ENCODE data around the gene RDH12. TPM values are rescaled to one million over a fixed set of nuclear protein-coding genes. Genes with fewer than 3 reads are reported as not detected.
A peak's percentile ranks its signal among the peaks of the same experiment; 100 is the strongest.

Gene RDH12
- total RNA-seq, 1 experiment from 2014 or later: 0.66 TPM

GRCh38 chr14:67748312-67748711, 46.6 kb downstream of the RDH12 start:
- DNase-seq (ENCODE audit: low spot score): no peak

DNA sequence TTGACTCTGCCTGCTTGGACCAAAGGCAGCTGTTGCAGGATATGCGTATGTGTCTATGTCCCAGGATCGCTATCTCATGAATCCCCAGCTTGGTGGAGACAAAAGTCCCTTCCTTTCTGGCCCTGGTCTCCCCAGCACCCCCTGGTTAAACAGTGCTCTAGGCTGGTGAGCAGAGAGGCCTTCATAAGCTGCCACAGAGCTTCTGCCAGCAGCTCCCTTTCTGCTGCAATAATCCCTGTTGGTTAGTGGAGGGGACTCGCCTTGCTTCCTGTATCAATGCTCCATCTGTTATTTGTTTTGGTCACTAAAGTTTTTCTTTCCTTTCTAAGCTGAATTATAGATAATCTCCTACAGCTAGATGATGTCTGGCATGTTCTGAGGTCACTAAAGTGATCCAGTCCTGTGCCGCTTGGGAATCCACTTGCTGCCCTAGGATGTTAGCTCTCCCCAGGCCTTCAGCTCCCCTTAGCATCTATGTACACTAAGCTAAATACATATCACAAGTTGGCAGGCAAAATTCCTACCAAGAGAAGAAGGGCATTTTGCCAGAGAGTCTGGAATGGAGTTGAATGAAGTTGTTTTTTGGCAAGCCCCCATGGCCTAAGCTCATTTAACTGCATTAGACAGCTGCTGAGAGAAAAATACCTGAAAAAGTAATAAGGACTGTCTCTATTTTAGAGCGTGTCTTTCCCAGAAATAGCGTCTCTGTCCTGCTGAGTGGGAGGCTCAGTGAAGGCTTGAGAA, 47.8 kb downstream of the RDH12 start:
- no peak for DNase-seq (ENCODE audit: low spot score)

GRCh38 chr14:67756496-67756895, 54.8 kb downstream of the RDH12 start:
- DNase-seq (ENCODE audit: low spot score): no peak

DNA sequence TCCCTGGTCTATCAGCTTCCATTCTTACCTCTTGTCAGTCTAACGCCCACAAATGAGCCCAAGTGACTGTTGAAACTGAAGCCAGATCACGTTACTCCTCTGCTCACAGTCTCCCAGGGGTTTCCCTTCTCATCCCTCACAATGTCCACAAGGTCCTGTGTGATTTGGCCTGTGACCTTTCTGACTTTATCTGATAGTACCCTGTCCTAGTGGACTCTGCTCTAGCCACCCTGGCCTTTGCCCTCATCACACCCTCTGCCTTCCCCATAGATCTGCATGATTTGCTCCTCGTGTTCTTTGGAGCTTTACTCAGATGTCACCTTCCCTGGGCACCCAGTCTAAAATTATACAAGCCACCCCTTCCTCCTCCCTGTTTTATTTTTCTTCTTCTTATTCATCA, 55.5 kb downstream of the RDH12 start:
- DNase-seq (ENCODE audit: low spot score): no peak

GRCh38 chr14:67759916-67760315, 58.2 kb downstream of the RDH12 start:
- DNase-seq (ENCODE audit: low spot score): no peak

- no peak for DNase-seq (ENCODE audit: low spot score)
Observed at GRCh38 chr14:67762051-67762450, 60.4 kb downstream of the RDH12 start.

DNA sequence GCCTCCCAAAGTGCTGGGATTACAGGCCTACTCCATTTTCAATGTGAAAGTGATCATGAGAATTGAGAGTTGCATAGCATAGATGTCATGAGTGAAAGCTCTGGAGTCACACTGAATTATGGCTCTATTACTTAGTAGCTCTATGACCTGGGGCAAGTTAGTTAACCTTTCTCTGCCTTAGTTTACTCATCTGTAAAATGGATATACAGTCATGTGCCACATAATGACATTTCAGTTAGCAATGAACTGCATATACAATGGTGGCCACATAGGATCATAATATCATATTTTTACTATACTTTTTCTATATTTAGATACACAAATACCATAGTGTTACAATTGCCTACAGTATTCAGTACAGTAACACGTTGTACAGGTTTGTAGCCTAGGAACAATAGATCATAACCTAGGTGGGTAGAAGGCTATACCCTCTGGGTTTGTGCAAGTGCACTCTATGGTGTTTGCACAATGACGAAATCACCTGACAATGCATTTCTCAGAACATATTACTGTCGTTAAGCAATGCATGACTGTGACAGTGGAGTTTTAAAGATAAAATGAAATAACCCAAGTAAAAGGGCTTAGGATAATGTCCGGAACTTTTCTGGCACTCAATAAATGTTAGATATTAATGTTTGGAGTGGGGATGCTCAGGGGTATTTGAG, 61.6 kb downstream of the RDH12 start:
- no peak for DNase-seq (ENCODE audit: low spot score)

DNA sequence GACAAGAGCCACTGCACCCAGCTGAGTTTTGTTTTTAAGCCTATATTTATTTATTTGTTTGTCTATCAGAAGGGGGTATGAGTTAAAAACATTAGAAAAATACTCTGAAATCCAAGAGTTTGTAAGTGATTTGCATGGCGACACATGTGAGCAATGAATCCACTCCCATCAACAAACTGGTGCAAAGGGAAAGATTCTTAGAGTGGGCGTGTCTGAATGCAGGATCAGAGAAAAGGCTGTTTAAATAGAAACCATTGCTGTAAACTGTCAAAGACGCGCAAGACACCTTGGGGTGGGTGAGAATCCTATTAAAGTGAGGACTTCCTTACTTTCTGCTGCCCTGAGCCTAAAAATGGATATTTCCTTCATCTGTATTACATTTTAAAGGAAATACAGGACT, 62.8 kb downstream of the RDH12 start:
- peak; percentile 18 for DNase-seq (ENCODE audit: low spot score)

GRCh38 chr14:67765192-67765834, 63.6 kb downstream of the RDH12 start:
- peak; percentile 48 for DNase-seq (ENCODE audit: low spot score)

GRCh38 chr14:67766035-67766680, 64.5 kb downstream of the RDH12 start:
- peak; percentile 9 for DNase-seq (ENCODE audit: low spot score)

DNA sequence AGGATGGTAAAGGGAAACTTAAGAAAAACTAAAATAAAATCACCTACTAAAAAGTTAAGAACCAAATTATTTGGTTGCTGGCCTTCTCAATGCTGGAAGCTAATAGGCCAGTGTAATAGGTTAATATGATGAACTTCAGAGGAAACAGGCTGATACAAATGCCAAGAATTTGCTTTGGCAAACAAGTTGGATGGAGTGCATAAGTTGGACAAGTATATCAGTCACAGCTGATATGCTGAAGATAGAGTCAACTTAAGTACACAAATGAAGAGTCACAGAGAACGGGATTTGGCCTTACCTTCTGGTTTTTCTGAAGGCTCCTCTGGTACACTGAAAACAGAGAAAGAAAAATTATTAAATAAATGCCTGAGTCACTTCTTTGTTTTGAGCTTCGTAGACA, 66.5 kb downstream of the RDH12 start:
- DNase-seq (ENCODE audit: low spot score): no peak

- no peak for DNase-seq (ENCODE audit: low spot score)
Observed at GRCh38 chr14:67773844-67774377, 72.2 kb downstream of the RDH12 start.

- no peak for DNase-seq (ENCODE audit: low spot score)
Observed at GRCh38 chr14:67776653-67777322, 75.1 kb downstream of the RDH12 start.

GRCh38 chr14:67778792-67779191, 77.1 kb downstream of the RDH12 start:
- DNase-seq (ENCODE audit: low spot score): no peak

DNA sequence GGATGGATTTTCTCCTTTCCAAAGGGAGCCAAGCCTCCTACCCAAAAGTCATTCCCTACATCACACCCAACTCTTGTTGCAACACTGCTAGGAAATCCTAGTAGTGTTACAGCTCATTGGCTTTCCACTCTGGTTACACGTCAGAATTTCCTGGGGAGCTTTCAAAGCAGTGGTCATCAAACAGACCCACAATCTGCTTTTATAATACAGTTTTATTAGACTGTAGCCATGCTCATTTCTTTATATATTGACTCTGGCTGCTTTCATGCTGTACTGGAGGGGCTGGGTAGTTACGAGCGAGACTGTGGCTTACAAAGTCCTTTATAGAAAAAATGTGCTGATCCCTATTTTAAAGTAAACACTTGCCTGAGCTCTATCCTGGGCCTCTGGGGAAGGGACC, 80.4 kb downstream of the RDH12 start:
- no peak for DNase-seq (ENCODE audit: low spot score)

Small RNAs within 50 kb of the gene (small RNA-seq; reads per million reads assigned to genes)
- gene AL049779.3: not detected
- not detected for gene RN7SL369P
- 0.65 reads per million for gene RNA5SP386

Other genes with a start within 250 kb of the RDH12 start
- 0.08 and 0.15 TPM in 2 replicates for gene TMEM229B, start 213.2 kb upstream of the RDH12 start, total RNA-seq (2014; rRNA removed; shearing (Covaris generic))
- 11.0 and 12.7 TPM in 2 replicates for gene PLEKHH1, start 168.6 kb upstream of the RDH12 start, total RNA-seq (2014; rRNA removed; shearing (Covaris generic))
- gene PIGH, start 101.6 kb upstream of the RDH12 start, total RNA-seq (2014; rRNA removed; shearing (Covaris generic)): 10.9 and 12.1 TPM in 2 replicates
- 4.4 and 4.5 TPM in 2 replicates for gene ARG2, start 82.0 kb upstream of the RDH12 start, total RNA-seq (2014; rRNA removed; shearing (Covaris generic))
- gene VTI1B, start 27.3 kb upstream of the RDH12 start, total RNA-seq (2014; rRNA removed; shearing (Covaris generic)): 30.6 and 54.7 TPM in 2 replicates
- gene RDH11, start 6.1 kb upstream of the RDH12 start, total RNA-seq (2014; rRNA removed; shearing (Covaris generic)): 55.8 and 69.7 TPM in 2 replicates
- gene ZFYVE26, start 114.7 kb downstream of the RDH12 start, total RNA-seq (2014; rRNA removed; shearing (Covaris generic)): 11.9 and 16.6 TPM in 2 replicates
- 3.9 and 5.9 TPM in 2 replicates for gene RAD51B, start 117.9 kb downstream of the RDH12 start, total RNA-seq (2014; rRNA removed; shearing (Covaris generic))

Data from HT-29 (cell line).